Endothelial cell of umbilical vein (primary cell): ENCODE measurements around the gene ANXA2.

Source experiments
- EZH2 ChIP-seq: IDR thresholded peaks from 2 replicates; pipeline ENCODE4 v1.6.1; 2012; ENCODE audit warnings: borderline replicate concordance, low read depth, mild to moderate bottlenecking, moderate library complexity, low read length, inconsistent platforms; ENCODE audit not compliant: severe bottlenecking
- MAX ChIP-seq: IDR thresholded peaks from 2 replicates; pipeline ENCODE4 v1.6.1; 2011; ENCODE audit not compliant: insufficient read depth, insufficient read length
- POLR2A ChIP-seq: IDR thresholded peaks from 2 replicates; pipeline ENCODE4 v1.6.1; 2012; ENCODE audit warnings: low read depth, mild to moderate bottlenecking, control low read depth, low read length
- POLR2AphosphoS5 ChIP-seq: IDR thresholded peaks from 2 replicates; pipeline ENCODE4 v1.6.1; 2012; ENCODE audit warnings: low read depth, mild to moderate bottlenecking, control low read depth, low read length, moderate library complexity; ENCODE audit not compliant: insufficient read depth
- TF ChIP-seq, protein P1 (sequence below), 2 donors: IDR thresholded peaks; 1 replicate in 1 of 2; 2 replicates in 1 of 2; pipeline ENCODE4 v1.5.1; 2011; ENCODE audit warnings: low read length in 2 of 2, mild to moderate bottlenecking in 2 of 2, moderate library complexity in 2 of 2, control low read depth in 1 of 2, inconsistent platforms in 1 of 2, low read depth in 1 of 2; ENCODE audit not compliant: insufficient read depth in 1 of 2; ENCODE audit errors: extremely low read depth in 1 of 2

- TF ChIP-seq, protein P1, sequence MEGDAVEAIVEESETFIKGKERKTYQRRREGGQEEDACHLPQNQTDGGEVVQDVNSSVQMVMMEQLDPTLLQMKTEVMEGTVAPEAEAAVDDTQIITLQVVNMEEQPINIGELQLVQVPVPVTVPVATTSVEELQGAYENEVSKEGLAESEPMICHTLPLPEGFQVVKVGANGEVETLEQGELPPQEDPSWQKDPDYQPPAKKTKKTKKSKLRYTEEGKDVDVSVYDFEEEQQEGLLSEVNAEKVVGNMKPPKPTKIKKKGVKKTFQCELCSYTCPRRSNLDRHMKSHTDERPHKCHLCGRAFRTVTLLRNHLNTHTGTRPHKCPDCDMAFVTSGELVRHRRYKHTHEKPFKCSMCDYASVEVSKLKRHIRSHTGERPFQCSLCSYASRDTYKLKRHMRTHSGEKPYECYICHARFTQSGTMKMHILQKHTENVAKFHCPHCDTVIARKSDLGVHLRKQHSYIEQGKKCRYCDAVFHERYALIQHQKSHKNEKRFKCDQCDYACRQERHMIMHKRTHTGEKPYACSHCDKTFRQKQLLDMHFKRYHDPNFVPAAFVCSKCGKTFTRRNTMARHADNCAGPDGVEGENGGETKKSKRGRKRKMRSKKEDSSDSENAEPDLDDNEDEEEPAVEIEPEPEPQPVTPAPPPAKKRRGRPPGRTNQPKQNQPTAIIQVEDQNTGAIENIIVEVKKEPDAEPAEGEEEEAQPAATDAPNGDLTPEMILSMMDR (IDR thresholded peaks at IDR 0.05; ENCODE audit: extremely low read depth in 1 of 2, insufficient read depth in 1 of 2, low read depth in 1 of 2, low read length in 2 of 2), result no peak
- TF ChIP-seq POLR2A (peak; percentile 66), MAX (no peak), POLR2AphosphoS5 (peak; percentile 63), EZH2 (no peak)
Observed at GRCh38 chr15:60389261-60390077, 8.3 kb downstream of the ANXA2 start.
